Large intestine (tissue), 3 donors: ENCODE data around the gene SCD. TPM values are rescaled to one million over a fixed set of nuclear protein-coding genes. Genes with fewer than 3 reads are reported as not detected.

Experiments used
- DNase-seq, 2 donors: peaks; one replicate each; pipeline versions ENCODE4 v3.0.0 to v3.0.0-alpha.2; 2013
- H3K27ac ChIP-seq: one replicate; pipeline ENCODE4 v1.5.1; 2013; ENCODE audit warnings: low read length
- H3K27me3 ChIP-seq: 2 replicates; pipeline ENCODE4 v1.6.1; 2013; ENCODE audit warnings: low read length; ENCODE audit not compliant: control insufficient read depth, insufficient read depth
- H3K36me3 ChIP-seq: 2 replicates; pipeline ENCODE4 v1.6.1; 2013; ENCODE audit warnings: low read length; ENCODE audit not compliant: control insufficient read depth, insufficient read depth
- H3K4me1 ChIP-seq: one replicate; pipeline ENCODE4 v1.6.1; 2013; ENCODE audit warnings: low read length; ENCODE audit not compliant: control insufficient read depth, insufficient read depth
- H3K4me3 ChIP-seq: one replicate; pipeline ENCODE4 v1.5.1; 2013; ENCODE audit warnings: low read length
- H3K9me3 ChIP-seq: one replicate; pipeline ENCODE4 v1.6.1; 2013; ENCODE audit warnings: mild to moderate bottlenecking, low read depth, low read length, moderate library complexity; ENCODE audit not compliant: control insufficient read depth
- WGBS: methylation state at CpG from one replicate; pipeline ENCODE4 v1.1.5; 2013; ENCODE audit warnings: low lambda C conversion rate; ENCODE audit not compliant: insufficient coverage; 5-methylcytosine and 5-hydroxymethylcytosine counted together
- polyA plus RNA-seq: library from polyadenylated mRNA; unstranded; fragments of 120-200 nt; gene quantifications from one replicate; pipeline ENCODE4 v1.2.1, GENCODE V29; 2013

SCD gene
- polyA plus RNA-seq, 1 donor = 30.4 TPM

- peak in 1 of 2 donors; percentile 48 for DNase-seq
- Histone ChIP-seq H3K4me3 (no peak overlapping the region), H3K9me3 (no peaks in the 10 kb centered on the region), H3K4me1 (peaks cover 18% of the 10 kb centered on the region), H3K27ac (no peak overlapping the region), H3K36me3 (no peaks in the 10 kb centered on the region), H3K27me3 (peaks cover 4% of the 10 kb centered on the region)
- no CpG with 5 or more reads among the region's 4 CpGs for WGBS
Observed at GRCh38 chr10:100338434-100339036, 8.5 kb upstream of the SCD start.

- H3K9me3 ChIP-seq = no peaks in the 10 kb centered on the region
- peaks cover 18% of the 10 kb centered on the region for H3K4me1 ChIP-seq
- WGBS = no CpG with 5 or more reads among the region's 5 CpGs
- no peaks in the 10 kb centered on the region for H3K36me3 ChIP-seq
- no peak overlapping the region for H3K4me3 ChIP-seq
- peaks cover 4% of the 10 kb centered on the region for H3K27me3 ChIP-seq
- no peak for DNase-seq
- H3K27ac ChIP-seq = no peak overlapping the region
Observed at GRCh38 chr10:100339236-100339635, 7.8 kb upstream of the SCD start.

- Histone ChIP-seq H3K9me3 (no peaks in the 10 kb centered on the region), H3K27ac (peak overlapping the region; percentile 12), H3K27me3 (peaks cover 9% of the 10 kb centered on the region), H3K4me3 (no peak overlapping the region), H3K4me1 (peaks cover 22% of the 10 kb centered on the region), H3K36me3 (no peaks in the 10 kb centered on the region)
- DNase-seq = peak; percentile 67 to 72
- no CpG with 5 or more reads among the region's 12 CpGs for WGBS
Observed at GRCh38 chr10:100340948-100341847, 5.8 kb upstream of the SCD start.

GRCh38 chr10:100341953-100342626, 4.9 kb upstream of the SCD start:
- peaks cover 9% of the 10 kb centered on the region for H3K27me3 ChIP-seq
- peaks cover 22% of the 10 kb centered on the region for H3K4me1 ChIP-seq
- no peaks in the 10 kb centered on the region for H3K36me3 ChIP-seq
- WGBS = no CpG with 5 or more reads among the region's 9 CpGs
- no peaks in the 10 kb centered on the region for H3K9me3 ChIP-seq
- H3K27ac ChIP-seq = no peak overlapping the region
- H3K4me3 ChIP-seq = no peak overlapping the region
- DNase-seq = peak; percentile 57 to 72

- no peak overlapping the region for H3K27ac ChIP-seq
Observed at GRCh38 chr10:100342627-100342972, 4.4 kb upstream of the SCD start.

GRCh38 chr10:100344241-100344788, 2.7 kb upstream of the SCD start:
- 79% methylated on average over 3 of the region's 3 CpGs for WGBS
- H3K9me3 ChIP-seq = no peaks in the 10 kb centered on the region
- H3K4me3 ChIP-seq = no peak overlapping the region
- no peaks in the 10 kb centered on the region for H3K36me3 ChIP-seq
- H3K27me3 ChIP-seq = peaks cover 11% of the 10 kb centered on the region
- no peak for DNase-seq
- H3K27ac ChIP-seq = no peak overlapping the region
- peaks cover 32% of the 10 kb centered on the region for H3K4me1 ChIP-seq

More at GRCh38 chr10:100342627-100342972, 4.4 kb upstream of the SCD start:
- 20% methylated on average over 1 of the region's 7 CpGs for WGBS
- Histone ChIP-seq H3K9me3 (no peaks in the 10 kb centered on the region), H3K4me3 (no peak overlapping the region), H3K4me1 (peaks cover 22% of the 10 kb centered on the region), H3K36me3 (no peaks in the 10 kb centered on the region), H3K27me3 (peaks cover 11% of the 10 kb centered on the region)
- no peak for DNase-seq

GRCh38 chr10:100345570-100346330, 1.3 kb upstream of the SCD start:
- peaks cover 3% of the 10 kb centered on the region for H3K36me3 ChIP-seq
- H3K27ac ChIP-seq = no peak overlapping the region
- peaks cover 30% of the 10 kb centered on the region for H3K4me1 ChIP-seq
- DNase-seq = no peak
- H3K27me3 ChIP-seq = peaks cover 11% of the 10 kb centered on the region
- no CpG with 5 or more reads among the region's 9 CpGs for WGBS
- no peaks in the 10 kb centered on the region for H3K9me3 ChIP-seq
- peak overlapping the region; percentile 76 for H3K4me3 ChIP-seq

GRCh38 chr10:100346351-100346764, 675 bp upstream of the SCD start:
- H3K27me3 ChIP-seq = peaks cover 11% of the 10 kb centered on the region

GRCh38 chr10:100347568-100348195, 649 bp downstream of the SCD start:
- no peak overlapping the region for H3K27ac ChIP-seq
- no CpG with 5 or more reads among the region's 32 CpGs for WGBS
- peak overlapping the region; percentile 76 for H3K4me3 ChIP-seq
- H3K9me3 ChIP-seq = no peaks in the 10 kb centered on the region
- H3K4me1 ChIP-seq = peaks cover 14% of the 10 kb centered on the region
- H3K27me3 ChIP-seq = peaks cover 11% of the 10 kb centered on the region
- peaks cover 12% of the 10 kb centered on the region for H3K36me3 ChIP-seq
- peak in 1 of 2 donors; percentile 50 for DNase-seq

More at GRCh38 chr10:100346351-100346764, 675 bp upstream of the SCD start:
- no peaks in the 10 kb centered on the region for H3K9me3 ChIP-seq
- WGBS = no CpG with 5 or more reads among the region's 36 CpGs
- no peak overlapping the region for H3K27ac ChIP-seq
- H3K36me3 ChIP-seq = peaks cover 5% of the 10 kb centered on the region
- peak overlapping the region; percentile 76 for H3K4me3 ChIP-seq
- peak; percentile 61 to 73 for DNase-seq
- peaks cover 24% of the 10 kb centered on the region for H3K4me1 ChIP-seq
